GM10266 (cell line): Measurements from ENCODE around the gene SKP2.

Experiments used
- DNase-seq: peaks from one replicate; pipeline ENCODE4 v3.0.0; 2012; ENCODE audit errors: extremely low spot score
- CTCF ChIP-seq: IDR thresholded peaks from 2 replicates; pipeline ENCODE4 v1.5.1; 2012; ENCODE audit warnings: mild to moderate bottlenecking, low read depth; ENCODE audit not compliant: control insufficient read depth, insufficient read depth; ENCODE audit errors: missing control alignments

SKP2 gene

GRCh38 chr5:36215910-36216309 lies 64.0 kb downstream of the SKP2 start:
- no peak for DNase-seq
- no peak for TF ChIP-seq CTCF

DNA sequence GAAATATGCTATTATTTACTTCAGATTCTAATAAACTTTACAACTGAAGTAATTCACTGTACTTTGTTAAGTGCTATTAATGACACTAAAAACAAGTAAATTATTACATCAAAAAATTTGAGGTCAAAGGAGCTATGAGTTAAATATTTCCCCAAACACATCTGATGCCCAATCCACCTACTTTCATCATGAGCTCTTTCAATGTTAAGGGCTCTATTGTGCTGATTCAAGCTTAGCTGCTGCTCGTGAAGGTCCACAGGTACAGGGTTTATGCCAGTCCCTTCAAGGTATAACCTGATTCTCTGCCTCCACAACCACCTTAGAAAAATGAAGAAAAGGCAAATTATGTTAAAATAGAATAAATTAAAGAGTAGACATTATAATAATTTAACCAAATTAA lies 65.7 kb downstream of the SKP2 start:
- TF ChIP-seq CTCF = no peak
- no peak for DNase-seq

DNA sequence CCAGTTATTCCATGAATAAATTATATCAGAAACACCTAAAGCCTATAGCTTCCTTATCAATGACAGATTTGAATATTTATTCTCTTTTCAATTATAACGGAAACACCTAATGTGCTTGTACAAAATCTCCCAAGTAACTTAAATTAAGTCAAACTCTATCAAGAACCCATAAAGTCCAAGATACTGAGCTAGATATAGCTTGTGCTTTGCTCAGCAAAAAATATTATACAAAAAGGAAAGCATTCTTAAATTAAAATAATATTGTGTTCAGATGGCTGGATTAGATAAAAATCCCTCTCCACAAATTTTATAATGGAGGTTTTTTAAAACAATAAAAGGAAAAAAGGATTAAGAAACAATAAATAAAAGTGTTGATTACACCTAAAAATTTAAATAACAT lies 66.1 kb downstream of the SKP2 start:
- no peak for DNase-seq
- no peak for TF ChIP-seq CTCF

DNA sequence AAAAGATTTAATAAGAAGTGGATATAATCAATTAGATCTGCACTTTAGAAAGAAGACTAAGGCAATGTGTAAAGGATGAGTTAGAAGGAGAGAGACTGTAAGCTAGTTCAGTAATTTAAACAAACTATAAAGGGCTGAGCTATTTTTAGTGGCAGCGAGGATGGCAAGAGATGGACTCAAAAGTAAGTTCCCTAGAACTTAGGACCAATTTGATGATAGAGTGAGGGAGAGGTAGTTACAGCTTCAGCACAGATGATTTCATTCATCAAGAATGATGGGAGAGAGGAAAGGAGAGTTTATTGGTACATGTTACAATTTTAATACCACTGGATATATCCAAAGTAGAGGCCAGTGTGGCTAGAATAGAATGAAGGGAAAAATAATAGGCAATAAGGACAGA lies 70.7 kb downstream of the SKP2 start:
- TF ChIP-seq CTCF = no peak
- no peak for DNase-seq

- no peak for DNase-seq
- no peak for TF ChIP-seq CTCF
Observed at GRCh38 chr5:36227046-36227445, 75.1 kb downstream of the SKP2 start.

GRCh38 chr5:36228505-36228904 lies 76.6 kb downstream of the SKP2 start:
- no peak for TF ChIP-seq CTCF
- DNase-seq = no peak

- DNase-seq = no peak
- TF ChIP-seq CTCF = no peak
Observed at GRCh38 chr5:36230151-36230790, 78.4 kb downstream of the SKP2 start.
